GM23338 (cell line): ENCODE data around the gene RIN3. TPM values are rescaled to one million over a fixed set of nuclear protein-coding genes. Genes with fewer than 3 reads are reported as not detected.

Experiments
- EZH2 ChIP-seq: fragments of 200-600 bp; sonication (generic); IDR thresholded peaks from one replicate; pipeline ENCODE4 v1.8.0; 2017; ENCODE audit warnings: antibody characterized with exemption, mild to moderate bottlenecking, low read depth; ENCODE audit not compliant: unreplicated experiment
- JUNB ChIP-seq: IDR thresholded peaks from one replicate; pipeline ENCODE4 v1.6.1; 2016; ENCODE audit warnings: antibody characterized with exemption; ENCODE audit not compliant: unreplicated experiment
- NANOG ChIP-seq: IDR thresholded peaks from 2 replicates; pipeline ENCODE4 v1.6.1; 2016; ENCODE audit warnings: antibody characterized with exemption, borderline replicate concordance
- polyA plus RNA-seq: library from polyadenylated mRNA; unstranded; fragments of >200 nt; fragmentation: Nextera tagmentation; extraction: Ambion mirVana; gene quantifications from 2 replicates; pipeline ENCODE4 v1.2.1, GENCODE V29; 2016
- total RNA-seq: library from RNA; depleted of rRNA; stranded (reverse); fragments of >200 nt; shearing (Covaris generic); gene quantifications from 2 replicates; pipeline ENCODE4 v1.2.3, GENCODE V29; 2014
- TF ChIP-seq, protein P1 (sequence below): fragments of 250-450 bp; sonication (Bioruptor Pico); IDR thresholded peaks from 2 replicates; pipeline ENCODE4 v1.5.0; 2020; ENCODE audit warnings: mild to moderate bottlenecking, moderate library complexity
- TF ChIP-seq, protein P2 (sequence below): IDR thresholded peaks from 2 replicates; pipeline ENCODE4 v1.6.1; 2016; ENCODE audit warnings: antibody characterized with exemption
- TF ChIP-seq, protein P3 (sequence below): IDR thresholded peaks from one replicate; pipeline ENCODE4 v1.6.1; 2018; ENCODE audit warnings: antibody characterized with exemption; ENCODE audit not compliant: unreplicated experiment

The RIN3 gene
- total and polyA plus RNA-seq, 2 experiments from 2014 or later, result 0.97 to 1.5 TPM

DNA sequence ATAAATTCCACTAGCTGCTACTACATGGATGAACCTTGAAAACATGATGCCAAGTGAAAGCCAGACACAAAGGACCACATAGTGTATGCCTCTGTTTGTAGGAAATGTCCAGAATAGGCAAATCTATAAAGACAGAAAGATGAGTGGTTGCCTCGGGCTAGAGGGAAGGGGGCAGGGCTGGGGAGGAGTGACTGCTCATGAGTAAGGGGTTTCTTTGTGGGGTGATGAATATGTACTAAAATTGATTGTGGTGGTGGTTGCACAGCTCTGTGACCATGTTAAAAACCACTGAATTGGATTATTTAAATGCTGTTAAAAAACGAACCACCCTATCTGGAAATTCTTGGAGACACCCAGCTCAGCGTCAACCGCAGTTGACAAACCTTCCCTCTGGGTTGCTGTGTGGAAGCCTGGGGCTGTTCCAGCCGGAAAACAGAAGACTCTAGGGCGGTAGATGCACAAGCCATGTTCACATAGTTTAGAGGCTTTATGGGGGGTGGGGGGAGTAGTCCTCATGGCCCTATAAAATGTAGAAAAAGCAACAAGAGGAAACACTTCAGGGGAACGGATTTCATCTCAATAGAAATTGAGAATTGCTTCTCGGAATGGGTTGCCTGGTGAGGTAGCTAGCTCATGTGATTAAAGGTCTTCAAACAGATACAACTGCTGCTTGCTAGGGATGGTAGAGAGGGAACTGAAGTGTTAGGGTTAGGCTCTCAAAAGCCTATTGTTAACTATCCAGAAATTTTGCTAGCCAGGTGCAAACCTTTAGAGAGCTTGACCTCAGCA lies 29.4 kb downstream of the RIN3 start (continued):
- TF ChIP-seq, protein P1, sequence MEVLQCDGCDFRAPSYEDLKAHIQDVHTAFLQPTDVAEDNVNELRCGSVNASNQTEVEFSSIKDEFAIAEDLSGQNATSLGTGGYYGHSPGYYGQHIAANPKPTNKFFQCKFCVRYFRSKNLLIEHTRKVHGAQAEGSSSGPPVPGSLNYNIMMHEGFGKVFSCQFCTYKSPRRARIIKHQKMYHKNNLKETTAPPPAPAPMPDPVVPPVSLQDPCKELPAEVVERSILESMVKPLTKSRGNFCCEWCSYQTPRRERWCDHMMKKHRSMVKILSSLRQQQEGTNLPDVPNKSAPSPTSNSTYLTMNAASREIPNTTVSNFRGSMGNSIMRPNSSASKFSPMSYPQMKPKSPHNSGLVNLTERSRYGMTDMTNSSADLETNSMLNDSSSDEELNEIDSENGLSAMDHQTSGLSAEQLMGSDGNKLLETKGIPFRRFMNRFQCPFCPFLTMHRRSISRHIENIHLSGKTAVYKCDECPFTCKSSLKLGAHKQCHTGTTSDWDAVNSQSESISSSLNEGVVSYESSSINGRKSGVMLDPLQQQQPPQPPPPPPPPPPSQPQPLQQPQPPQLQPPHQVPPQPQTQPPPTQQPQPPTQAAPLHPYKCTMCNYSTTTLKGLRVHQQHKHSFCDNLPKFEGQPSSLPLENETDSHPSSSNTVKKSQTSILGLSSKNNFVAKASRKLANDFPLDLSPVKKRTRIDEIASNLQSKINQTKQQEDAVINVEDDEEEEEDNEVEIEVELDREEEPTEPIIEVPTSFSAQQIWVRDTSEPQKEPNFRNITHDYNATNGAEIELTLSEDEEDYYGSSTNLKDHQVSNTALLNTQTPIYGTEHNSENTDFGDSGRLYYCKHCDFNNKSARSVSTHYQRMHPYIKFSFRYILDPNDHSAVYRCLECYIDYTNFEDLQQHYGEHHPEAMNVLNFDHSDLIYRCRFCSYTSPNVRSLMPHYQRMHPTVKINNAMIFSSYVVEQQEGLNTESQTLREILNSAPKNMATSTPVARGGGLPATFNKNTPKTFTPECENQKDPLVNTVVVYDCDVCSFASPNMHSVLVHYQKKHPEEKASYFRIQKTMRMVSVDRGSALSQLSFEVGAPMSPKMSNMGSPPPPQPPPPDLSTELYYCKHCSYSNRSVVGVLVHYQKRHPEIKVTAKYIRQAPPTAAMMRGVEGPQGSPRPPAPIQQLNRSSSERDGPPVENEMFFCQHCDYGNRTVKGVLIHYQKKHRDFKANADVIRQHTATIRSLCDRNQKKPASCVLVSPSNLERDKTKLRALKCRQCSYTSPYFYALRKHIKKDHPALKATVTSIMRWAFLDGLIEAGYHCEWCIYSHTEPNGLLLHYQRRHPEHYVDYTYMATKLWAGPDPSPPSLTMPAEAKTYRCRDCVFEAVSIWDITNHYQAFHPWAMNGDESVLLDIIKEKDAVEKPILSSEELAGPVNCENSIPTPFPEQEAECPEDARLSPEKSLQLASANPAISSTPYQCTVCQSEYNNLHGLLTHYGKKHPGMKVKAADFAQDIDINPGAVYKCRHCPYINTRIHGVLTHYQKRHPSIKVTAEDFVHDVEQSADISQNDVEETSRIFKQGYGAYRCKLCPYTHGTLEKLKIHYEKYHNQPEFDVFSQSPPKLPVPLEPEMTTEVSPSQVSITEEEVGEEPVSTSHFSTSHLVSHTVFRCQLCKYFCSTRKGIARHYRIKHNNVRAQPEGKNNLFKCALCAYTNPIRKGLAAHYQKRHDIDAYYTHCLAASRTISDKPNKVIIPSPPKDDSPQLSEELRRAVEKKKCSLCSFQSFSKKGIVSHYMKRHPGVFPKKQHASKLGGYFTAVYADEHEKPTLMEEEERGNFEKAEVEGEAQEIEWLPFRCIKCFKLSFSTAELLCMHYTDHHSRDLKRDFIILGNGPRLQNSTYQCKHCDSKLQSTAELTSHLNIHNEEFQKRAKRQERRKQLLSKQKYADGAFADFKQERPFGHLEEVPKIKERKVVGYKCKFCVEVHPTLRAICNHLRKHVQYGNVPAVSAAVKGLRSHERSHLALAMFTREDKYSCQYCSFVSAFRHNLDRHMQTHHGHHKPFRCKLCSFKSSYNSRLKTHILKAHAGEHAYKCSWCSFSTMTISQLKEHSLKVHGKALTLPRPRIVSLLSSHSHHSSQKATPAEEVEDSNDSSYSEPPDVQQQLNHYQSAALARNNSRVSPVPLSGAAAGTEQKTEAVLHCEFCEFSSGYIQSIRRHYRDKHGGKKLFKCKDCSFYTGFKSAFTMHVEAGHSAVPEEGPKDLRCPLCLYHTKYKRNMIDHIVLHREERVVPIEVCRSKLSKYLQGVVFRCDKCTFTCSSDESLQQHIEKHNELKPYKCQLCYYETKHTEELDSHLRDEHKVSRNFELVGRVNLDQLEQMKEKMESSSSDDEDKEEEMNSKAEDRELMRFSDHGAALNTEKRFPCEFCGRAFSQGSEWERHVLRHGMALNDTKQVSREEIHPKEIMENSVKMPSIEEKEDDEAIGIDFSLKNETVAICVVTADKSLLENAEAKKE, result no peak
- TF ChIP-seq, protein P2, sequence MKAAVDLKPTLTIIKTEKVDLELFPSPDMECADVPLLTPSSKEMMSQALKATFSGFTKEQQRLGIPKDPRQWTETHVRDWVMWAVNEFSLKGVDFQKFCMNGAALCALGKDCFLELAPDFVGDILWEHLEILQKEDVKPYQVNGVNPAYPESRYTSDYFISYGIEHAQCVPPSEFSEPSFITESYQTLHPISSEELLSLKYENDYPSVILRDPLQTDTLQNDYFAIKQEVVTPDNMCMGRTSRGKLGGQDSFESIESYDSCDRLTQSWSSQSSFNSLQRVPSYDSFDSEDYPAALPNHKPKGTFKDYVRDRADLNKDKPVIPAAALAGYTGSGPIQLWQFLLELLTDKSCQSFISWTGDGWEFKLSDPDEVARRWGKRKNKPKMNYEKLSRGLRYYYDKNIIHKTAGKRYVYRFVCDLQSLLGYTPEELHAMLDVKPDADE, result no peak
- no peak for TF ChIP-seq EZH2
- TF ChIP-seq JUNB, result no peak
- TF ChIP-seq, protein P3, sequence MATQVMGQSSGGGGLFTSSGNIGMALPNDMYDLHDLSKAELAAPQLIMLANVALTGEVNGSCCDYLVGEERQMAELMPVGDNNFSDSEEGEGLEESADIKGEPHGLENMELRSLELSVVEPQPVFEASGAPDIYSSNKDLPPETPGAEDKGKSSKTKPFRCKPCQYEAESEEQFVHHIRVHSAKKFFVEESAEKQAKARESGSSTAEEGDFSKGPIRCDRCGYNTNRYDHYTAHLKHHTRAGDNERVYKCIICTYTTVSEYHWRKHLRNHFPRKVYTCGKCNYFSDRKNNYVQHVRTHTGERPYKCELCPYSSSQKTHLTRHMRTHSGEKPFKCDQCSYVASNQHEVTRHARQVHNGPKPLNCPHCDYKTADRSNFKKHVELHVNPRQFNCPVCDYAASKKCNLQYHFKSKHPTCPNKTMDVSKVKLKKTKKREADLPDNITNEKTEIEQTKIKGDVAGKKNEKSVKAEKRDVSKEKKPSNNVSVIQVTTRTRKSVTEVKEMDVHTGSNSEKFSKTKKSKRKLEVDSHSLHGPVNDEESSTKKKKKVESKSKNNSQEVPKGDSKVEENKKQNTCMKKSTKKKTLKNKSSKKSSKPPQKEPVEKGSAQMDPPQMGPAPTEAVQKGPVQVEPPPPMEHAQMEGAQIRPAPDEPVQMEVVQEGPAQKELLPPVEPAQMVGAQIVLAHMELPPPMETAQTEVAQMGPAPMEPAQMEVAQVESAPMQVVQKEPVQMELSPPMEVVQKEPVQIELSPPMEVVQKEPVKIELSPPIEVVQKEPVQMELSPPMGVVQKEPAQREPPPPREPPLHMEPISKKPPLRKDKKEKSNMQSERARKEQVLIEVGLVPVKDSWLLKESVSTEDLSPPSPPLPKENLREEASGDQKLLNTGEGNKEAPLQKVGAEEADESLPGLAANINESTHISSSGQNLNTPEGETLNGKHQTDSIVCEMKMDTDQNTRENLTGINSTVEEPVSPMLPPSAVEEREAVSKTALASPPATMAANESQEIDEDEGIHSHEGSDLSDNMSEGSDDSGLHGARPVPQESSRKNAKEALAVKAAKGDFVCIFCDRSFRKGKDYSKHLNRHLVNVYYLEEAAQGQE, result no peak
- no peak for TF ChIP-seq NANOG
